ENCODE measurements around the gene S100A16.
"Not testable (repeated sequence)": the region's sequence is repeated elsewhere in the genome, so short reads cannot be mapped to it uniquely, and the experiment has no call there.

S100A16 gene

GRCh38 chr1:153563483-153563901 is 49.4 kb downstream of the S100A16 start:
- DNase-seq (ENCODE audit: low read depth, low spot score) = no peak

GRCh38 chr1:153562021-153562420 is 50.9 kb downstream of the S100A16 start:
- DNase-seq (ENCODE audit: low read depth, low spot score) = not testable (repeated sequence)

- DNase-seq (ENCODE audit: low read depth, low spot score) = no peak
Measured at GRCh38 chr1:153561466-153561985, 51.4 kb downstream of the S100A16 start.

- no peak for DNase-seq (ENCODE audit: low read depth, low spot score)
Measured at GRCh38 chr1:153560771-153561465, 52.0 kb downstream of the S100A16 start.

GRCh38 chr1:153560241-153560640 is 52.7 kb downstream of the S100A16 start:
- no peak for DNase-seq (ENCODE audit: low read depth, low spot score)

GRCh38 chr1:153557877-153558276 is 55.1 kb downstream of the S100A16 start:
- DNase-seq (ENCODE audit: low read depth, low spot score) = no peak
